Activated CD8-positive, alpha-beta memory T cell treated with anti-CD3 and anti-CD28 coated beads, Interleukin-2, amount 50 U/mL, for 24 hours (primary cell): Measurements from ENCODE around the gene WHRN.

Experiments used
- DNase-seq: peaks from one replicate; pipeline ENCODE4 v3.0.0-alpha.2; 2020; ENCODE audit errors: extremely low read depth

WHRN gene

DNA sequence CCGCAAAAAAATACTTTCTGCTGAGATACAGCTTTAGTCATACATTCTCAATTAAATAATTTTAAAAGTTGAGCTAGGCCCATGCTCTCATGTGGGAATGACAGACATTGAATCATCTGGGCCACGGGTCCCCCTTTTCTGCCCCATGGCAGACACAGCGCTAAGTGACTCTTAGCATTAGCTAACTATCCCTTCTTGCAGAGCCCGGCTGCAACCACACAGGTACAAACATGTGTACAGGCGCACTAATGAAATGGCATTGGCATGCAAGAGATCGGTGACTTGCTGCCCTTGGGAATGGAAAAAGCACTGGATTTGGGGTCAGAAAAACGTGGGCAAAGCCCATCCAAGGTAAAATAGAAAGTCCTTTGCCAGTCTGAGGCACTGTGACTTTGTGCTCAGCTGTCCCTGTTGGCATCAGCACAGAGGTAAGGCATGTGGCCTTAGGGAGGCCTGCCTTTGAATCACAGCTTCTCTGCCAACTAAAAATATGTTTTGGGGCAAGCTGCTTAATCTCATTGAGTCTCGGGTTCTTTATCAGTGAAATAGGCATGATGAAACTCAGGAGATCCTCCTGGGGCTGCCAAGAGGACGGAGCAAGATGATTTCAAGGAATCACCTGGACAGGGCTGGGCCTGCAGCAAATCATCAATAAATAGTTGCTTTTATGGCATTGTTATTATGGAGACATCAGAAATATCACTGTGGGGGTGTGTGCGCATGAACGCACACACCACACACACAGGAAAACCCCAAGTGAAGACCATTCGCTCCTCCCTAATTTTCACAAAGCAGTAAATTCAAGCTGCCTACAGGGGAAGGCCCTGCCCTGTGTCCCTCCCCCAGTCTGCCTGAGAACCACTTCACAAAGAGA lies 54.2 kb downstream of the WHRN start:
- DNase-seq = no peak

GRCh38 chr9:114450181-114450580 lies 55.1 kb downstream of the WHRN start:
- DNase-seq = no peak

- DNase-seq = no peak
Observed at GRCh38 chr9:114449236-114449635, 56.0 kb downstream of the WHRN start.

GRCh38 chr9:114448706-114449105 lies 56.6 kb downstream of the WHRN start:
- no peak for DNase-seq

DNA sequence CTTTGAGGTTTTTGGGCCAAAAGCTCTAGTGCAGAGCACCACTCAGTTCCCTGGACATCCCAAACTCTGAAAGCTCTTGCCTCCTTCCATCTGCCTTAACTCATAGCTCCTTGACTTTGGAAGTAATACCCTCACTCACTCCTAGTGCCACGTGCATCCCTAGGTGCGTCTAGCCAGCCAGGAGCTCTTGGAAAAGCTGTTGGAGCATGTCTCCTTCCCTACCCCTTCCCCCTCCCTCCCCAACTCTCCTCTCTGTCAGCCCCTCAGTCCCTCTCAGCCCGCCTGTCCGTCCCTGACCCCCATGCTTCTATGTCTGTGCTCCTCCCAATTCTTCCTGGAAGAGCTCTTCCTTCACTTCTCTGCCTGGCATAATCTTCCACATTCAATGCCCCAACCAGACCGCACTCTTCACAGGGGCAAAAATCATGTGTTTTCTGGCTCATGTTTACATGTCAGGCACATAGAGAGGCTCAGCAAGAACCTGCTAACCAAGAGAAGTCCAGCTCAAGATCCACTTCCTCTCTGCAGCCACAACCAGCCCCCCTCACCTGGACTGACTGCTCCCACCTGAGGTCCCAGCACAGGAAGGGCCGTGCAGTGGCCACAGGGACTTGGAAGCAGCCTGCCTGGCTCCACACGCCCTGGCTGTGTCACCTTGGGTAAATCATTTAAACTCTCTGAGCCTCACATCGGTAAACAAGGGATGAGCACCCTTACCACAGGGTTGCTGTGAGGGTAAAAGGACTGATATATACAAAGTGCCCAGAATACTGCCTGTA lies 58.4 kb downstream of the WHRN start:
- DNase-seq = no peak

DNA sequence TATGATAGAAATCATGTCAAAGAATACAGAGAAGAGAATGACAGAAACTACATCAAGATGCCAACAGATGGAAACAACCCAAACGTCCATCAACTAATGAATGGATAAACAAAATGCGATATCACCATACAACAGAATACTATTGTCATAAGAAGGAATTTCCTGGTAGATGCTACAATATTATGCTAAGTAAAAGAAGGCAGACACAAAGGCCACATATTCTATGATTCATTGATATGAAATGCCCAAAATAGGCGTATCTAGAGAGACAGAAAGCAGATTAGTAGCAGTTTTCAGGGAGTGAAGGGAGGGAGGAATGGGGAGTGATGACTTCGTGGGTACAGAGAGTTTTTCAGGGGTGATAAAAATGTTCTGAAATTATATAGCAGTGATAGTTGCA lies 59.2 kb downstream of the WHRN start:
- no peak for DNase-seq

DNA sequence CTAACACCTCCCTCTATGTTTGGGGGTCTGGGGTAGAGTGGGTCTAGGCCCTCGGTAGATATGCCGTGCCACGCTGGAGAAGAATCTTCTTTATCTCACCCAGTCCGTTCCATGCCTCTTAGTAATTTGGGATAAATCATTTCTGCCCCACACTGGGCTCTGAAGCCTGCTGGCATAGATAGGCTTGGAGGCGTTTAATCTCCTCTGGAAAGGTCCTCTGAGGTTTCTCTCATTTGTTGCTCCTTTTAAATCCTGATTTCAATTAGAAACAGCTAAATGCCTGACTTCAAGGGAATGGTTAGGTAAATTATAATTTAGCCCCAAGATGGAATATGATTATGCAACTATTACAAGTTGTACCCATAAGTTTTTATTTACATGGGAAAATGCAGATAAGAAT lies 59.7 kb downstream of the WHRN start:
- DNase-seq = no peak

GRCh38 chr9:114442022-114442421 lies 63.3 kb downstream of the WHRN start:
- DNase-seq = no peak

DNA sequence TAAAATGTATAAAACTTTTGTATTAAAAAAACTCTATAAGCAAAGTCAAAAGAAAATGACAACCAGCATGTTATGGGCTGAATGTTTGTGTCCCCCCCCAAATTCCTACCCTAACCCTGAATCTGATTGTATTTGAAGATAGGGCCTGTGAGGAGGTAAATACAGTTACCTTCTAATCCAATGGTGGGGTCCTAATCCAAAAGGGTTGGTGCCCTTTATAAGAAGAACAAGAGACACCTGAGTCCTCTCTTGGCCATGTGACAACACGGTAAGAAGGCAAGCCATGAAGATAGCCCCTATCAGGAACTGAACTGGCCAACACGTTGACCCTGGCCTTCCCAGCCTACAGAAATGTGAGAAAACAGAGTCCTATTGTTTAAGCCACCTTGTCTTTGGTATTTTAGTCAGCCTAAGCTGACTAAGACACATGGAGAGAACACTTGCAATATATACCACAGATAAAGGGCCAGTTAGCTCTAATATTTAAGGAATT lies 67.8 kb downstream of the WHRN start:
- DNase-seq = no peak

GRCh38 chr9:114434878-114435311 lies 70.4 kb downstream of the WHRN start:
- DNase-seq = no peak

DNA sequence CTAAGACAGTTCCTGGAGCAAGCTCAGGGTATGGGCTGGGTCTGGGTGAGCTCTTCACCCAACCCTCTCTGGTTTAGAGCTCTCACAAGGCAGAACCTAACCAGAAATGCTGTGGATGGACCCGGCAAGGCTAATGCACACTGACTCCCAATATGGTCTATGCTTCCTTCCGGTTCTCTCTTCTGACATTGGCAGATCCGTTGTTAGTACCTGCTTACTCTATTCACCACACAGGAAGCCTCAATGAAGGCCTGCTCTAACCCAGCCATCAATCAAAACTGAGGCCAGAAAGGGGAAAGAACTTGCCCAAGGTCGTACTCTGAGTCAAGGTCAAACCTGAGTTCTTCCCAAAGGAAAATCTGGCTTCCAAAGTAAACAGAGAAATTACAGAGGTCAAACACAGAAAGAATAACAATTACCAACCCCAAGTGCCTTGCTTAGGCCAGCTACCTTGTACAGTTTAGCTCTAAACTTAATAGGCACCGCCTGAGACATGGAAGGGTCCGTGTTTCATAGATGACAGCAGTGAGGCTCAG lies 71.5 kb downstream of the WHRN start:
- DNase-seq = no peak

DNA sequence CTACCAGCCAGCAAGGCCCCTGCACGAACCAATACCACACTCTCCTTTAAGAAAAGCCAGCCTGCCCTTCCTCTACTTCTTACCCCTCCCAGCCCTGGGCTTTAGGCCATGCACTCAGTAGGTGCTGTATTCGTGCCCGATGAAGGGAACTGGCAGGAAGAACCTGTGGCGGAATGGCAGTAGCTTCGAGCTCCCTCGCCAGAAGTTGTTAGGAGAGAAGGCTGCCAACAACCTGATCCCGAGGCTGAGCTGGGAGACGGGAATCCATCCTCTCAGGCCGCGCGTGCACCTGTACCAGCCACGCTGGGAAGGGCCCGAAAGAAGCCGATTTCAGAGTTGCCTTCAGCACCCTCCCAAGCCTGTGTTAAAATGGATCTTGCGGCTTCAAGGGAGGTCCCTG lies 72.2 kb downstream of the WHRN start:
- no peak for DNase-seq

DNA sequence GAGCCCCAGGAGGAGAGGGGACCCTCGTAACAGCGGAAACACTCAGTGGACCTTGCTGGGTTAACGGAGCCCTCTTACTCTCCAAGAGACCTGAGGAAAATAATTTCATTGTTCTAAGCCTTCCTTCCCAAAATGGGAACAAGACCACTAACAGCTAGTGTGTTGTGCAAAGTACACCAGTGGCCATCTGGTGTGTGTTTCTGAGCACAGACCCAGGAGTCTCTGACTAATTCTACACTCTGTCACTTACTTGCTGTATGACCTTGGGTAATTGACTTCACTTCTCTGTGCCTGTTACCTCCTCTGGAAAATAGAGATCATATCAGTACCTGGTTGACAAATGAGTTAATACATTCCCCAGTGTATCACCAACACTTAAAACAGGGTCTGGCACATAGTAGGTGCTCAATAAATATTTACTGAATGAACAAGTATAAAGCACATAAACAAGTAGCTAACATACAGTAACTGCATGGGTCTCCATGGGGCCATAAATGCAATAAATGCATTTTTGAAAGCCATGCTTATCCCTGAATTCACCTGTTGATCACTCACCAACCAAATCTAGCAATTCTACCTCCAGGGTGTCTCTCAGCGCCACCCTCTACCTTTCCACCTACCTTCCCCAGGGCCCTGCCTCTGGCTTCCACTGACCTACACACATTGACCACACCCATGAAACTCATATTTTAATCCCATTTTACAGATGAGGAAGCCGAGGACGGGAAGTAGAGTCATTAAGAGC lies 72.8 kb downstream of the WHRN start:
- DNase-seq = no peak

- no peak for DNase-seq
Observed at GRCh38 chr9:114431770-114432169, 73.5 kb downstream of the WHRN start.

DNA sequence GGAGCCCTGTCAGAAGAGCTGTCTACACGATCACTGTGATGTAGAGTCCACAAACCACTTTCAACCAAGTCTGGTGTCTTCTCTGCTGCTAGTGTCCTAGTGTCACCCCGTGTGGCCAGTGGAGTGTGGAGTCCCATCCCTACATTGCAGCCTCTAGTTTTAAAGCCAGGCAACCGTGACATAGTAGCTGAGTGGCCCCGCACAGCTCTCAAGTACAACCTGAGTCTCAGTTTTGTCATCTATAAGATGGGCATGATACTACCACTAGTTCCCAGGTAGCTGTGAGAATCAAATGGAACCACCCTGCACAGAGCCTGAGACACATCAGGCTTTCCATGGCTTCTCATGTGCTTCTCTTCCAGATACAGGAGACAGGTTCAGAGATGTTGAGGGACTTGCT lies 74.3 kb downstream of the WHRN start:
- DNase-seq = no peak

- no peak for DNase-seq
Observed at GRCh38 chr9:114430457-114430856, 74.8 kb downstream of the WHRN start.

DNA sequence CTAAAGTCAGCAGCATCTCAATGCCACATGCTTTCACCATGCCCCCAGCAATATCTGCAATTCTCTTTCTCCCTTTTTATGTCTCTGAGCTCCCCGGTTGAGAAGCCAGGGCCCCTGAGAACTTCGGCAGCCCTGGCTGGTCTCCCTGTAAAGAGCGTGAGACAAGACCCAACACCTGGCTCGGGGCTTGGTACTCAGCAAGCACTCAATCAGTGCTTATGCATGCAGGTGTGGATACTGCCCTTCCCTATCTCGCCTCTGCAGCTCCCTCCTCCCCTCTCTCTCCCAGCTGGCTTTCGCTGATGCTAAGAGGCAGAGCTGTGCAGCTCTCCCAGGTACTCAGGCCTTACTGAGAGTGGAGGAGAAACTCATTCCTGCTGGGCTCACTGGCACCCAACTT lies 75.8 kb downstream of the WHRN start:
- no peak for DNase-seq

- DNase-seq = no peak
Observed at GRCh38 chr9:114428466-114428865, 76.8 kb downstream of the WHRN start.

- DNase-seq = no peak
Observed at GRCh38 chr9:114427644-114428043, 77.6 kb downstream of the WHRN start.

- no peak for DNase-seq
Observed at GRCh38 chr9:114426046-114426948, 79.0 kb downstream of the WHRN start.

DNA sequence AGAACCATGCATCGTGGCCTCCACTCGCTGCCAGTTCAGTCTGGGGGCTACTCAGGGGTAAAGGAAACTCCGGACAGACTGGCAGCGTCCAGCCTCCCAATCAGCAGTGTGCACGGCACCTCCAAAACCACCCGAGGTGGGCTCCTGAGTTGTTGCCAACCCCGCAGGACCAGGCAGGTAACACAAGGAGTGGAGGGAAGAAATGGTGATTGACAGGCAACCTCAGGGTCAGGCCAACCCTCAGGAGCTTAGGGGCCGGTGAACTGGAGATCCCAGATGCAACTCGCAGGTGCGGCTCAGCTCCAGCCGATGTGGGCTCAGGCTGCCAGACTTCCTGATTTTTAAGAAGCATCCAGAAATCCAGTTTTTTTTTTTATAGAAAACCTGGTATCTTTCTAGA lies 80.1 kb downstream of the WHRN start:
- DNase-seq = no peak
